Activated T-cell treated with anti-CD3 and anti-CD28 coated beads, Interleukin-2, amount 50 U/mL, for 72 hours (primary cell): ENCODE measurements around the gene POLR1F. TPM values are rescaled to one million over a fixed set of nuclear protein-coding genes. Genes with fewer than 3 reads are reported as not detected.
A peak's percentile ranks its signal among the peaks of the same experiment; 100 is the strongest.

ENCODE experiments used
- ATAC-seq, 2 donors: fragments of 150-1000 bp; cut with Tn5 transposase; replicated peaks in 1 of 2; 2 replicates each; pipeline ENCODE4 v1.10.0; 2021; ENCODE audit warnings: moderate library complexity in 2 of 2, mild to moderate bottlenecking in 1 of 2
- DNase-seq, 2 donors: peaks; one replicate each; pipeline ENCODE4 v3.0.0; 2021 to 2022; ENCODE audit warnings: mixed read lengths in 1 of 2
- H3K27ac Mint-ChIP-seq: one replicate; pipeline ENCODE4 v1.8.0; 2022; ENCODE audit warnings: mild to moderate bottlenecking, moderate library complexity, mixed read lengths
- H3K27me3 Mint-ChIP-seq: one replicate; pipeline ENCODE4 v1.8.0; 2022; ENCODE audit warnings: low read depth, mixed read lengths
- H3K36me3 Mint-ChIP-seq, 2 donors: one replicate each; pipeline ENCODE4 v1.8.0; 2022; ENCODE audit warnings: mixed read lengths in 2 of 2, mild to moderate bottlenecking in 1 of 2; ENCODE audit not compliant: insufficient read depth in 2 of 2
- H3K4me1 Mint-ChIP-seq: one replicate; pipeline ENCODE4 v1.8.0; 2022; ENCODE audit warnings: low read depth, mixed read lengths
- H3K4me3 Mint-ChIP-seq, 2 donors: one replicate each; pipeline ENCODE4 v1.8.0; 2022; ENCODE audit warnings: mild to moderate bottlenecking in 2 of 2, mixed read lengths in 2 of 2, moderate library complexity in 2 of 2
- H3K9me3 Mint-ChIP-seq, 2 donors: one replicate each; pipeline ENCODE4 v1.8.0; 2022; ENCODE audit warnings: mixed read lengths in 2 of 2
- total RNA-seq, 2 donors: library from RNA; stranded (reverse); gene quantifications; one replicate each; pipeline ENCODE4 v1.2.3, GENCODE V29; 2022

POLR1F gene
- total RNA-seq, 2 donors from 2014 or later: 15.6 to 22.0 TPM

DNA sequence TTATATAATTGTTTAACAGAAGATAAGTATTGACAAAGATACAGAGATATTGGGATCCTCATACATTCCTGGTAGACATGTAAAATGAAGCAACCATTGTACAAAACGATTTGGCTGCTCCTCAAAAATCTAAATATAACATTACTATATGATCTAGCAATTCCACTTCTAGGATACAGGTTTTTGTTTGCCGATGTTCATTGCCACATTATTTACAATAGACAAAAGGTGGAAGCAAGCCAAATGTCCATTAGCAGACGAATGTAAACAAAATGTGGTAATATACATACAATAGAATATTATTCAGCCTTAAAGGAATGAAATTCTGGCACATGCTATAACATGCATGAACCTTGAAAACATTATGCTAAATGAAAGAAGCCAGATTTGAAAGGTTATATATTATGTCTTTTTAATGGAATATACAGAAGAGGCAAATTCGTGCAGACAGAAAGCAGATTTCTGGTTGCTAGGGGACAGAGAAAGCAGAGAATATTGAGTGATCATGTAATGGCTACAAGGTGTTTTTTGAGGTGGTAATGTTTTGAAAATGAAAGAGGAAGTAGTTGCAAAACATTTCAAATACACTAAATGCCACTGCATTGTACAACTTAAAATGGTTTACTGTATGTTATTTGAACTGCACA lies 44.9 kb downstream of the POLR1F start:
- Mint-ChIP-seq H3K36me3 (no peaks in the 10 kb centered on the region), H3K4me1 (peaks cover 8% of the 10 kb centered on the region), H3K27ac (no peak overlapping the region), H3K9me3 (no peaks in the 10 kb centered on the region), H3K27me3 (no peaks in the 10 kb centered on the region), H3K4me3 (peak overlapping the region in 1 of 2 donors; percentile 22)
- no peak for ATAC-seq
- no peak for DNase-seq

DNA sequence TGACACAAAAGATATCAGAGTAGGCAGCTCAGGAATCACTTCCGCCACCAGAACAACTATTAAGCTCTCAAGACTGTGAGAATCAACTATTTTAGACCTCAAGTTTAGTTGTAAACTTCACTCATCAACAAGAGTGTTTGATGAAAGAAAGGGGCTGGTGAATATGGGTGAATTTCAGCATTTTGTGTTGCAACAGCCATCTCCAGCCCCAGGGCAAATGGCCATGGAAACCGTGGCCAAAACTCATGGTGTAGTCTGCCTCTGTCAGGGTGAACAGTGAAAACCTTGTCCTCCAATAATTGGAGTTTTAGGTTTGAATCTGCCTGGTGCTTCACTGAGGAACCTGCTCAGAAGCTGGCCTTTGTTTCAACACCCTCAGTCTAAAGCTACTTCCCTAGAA lies 60.0 kb downstream of the POLR1F start:
- H3K9me3 Mint-ChIP-seq: peaks cover 7 to 14% of the 10 kb centered on the region in 2 donors
- no peak for ATAC-seq

More for the DNA sequence above, 60.0 kb downstream of the POLR1F start:
- Mint-ChIP-seq H3K4me1 (no peaks in the 10 kb centered on the region), H3K27ac (no peak overlapping the region), H3K4me3 (no peak overlapping the region), H3K27me3 (no peaks in the 10 kb centered on the region), H3K36me3 (peaks cover 0 to 4% of the 10 kb centered on the region in 2 donors)
- no peak for DNase-seq

Other genes with a start within 250 kb of the POLR1F start
- gene TMEM196, start 64.6 kb upstream of the POLR1F start, total RNA-seq: not detected